Measurements from ENCODE around the gene GSTM5. TPM values are rescaled to one million over a fixed set of nuclear protein-coding genes. Genes with fewer than 3 reads are reported as not detected.

The GSTM5 gene
- total and polyA plus RNA-seq, 2 of the 8 experiments (the other 6 are each of a cell fraction or from before 2014, with no cell fraction given) = 0.24 to 0.89 TPM

DNA sequence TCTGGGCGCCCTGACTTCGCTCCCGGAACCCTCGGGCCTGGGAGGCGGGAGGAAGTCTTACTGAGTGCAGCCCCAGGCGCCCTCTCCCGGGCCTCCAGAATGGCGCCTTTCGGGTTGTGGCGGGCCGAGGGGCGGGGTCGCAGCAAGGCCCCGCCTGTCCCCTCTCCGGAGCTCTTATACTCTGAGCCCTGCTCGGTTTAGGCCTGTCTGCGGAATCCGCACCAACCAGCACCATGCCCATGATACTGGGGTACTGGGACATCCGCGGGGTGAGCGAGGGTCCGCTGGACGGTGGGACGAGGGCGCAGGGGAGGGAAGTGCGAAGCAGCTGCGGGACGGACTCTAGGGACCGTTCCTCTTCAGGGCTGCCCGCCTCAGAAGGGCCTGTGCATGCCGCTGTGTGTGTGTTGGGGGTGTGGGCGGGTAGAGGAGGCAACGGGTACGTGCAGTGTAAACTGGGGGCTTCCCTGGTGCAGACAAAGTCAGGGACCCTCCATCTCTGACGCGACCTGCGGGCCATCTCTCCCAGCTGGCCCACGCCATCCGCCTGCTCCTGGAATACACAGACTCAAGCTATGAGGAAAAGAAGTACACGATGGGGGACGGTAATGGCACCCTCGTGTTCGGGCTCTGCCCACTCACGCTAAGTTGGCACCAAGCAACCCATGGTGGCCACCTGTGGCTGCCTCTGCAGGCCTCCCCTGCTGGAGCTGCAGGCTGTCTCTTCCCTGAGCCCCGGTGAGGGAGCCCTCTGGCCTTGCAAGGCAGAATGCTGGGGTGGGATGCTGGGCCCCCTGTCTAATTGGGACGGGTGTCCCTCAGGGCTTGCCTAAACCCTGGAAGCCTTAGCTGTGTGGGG, 24.2 kb upstream of the GSTM5 start, which contains the start of gene GSTM1:
Gene GSTM1 (plus strand): TSS at position 177 of the 859 bp plus-strand sequence. CDS start 57 bp downstream, at position 234.
- H2BK5ac ChIP-seq (ENCODE audit: low read depth, low read length) = no peak within 1 kb of the TSS; the same call in 1 of the 2 replicates
- no peaks in the 10 kb centered on the region for H3K79me2 ChIP-seq (ENCODE audit: control insufficient read depth in 1 of 2, insufficient read depth in 2 of 2, low read length in 2 of 2)
- 25% methylated on average over 40 of the region's 46 CpGs; no CpG with 5 or more reads in 1 of the 2 experiments for WGBS, 2 experiments (ENCODE audit: extremely low coverage in 1 of 2, insufficient coverage in 1 of 2, insufficient read length in 1 of 2, insufficient replicate concordance in 2 of 2, low coverage in 1 of 2, low lambda C conversion rate in 2 of 2, missing lambda C conversion rate in 1 of 2)
- H3K4me3 ChIP-seq (ENCODE audit: extremely low read depth in 1 of 4, insufficient read depth in 2 of 4, low read depth in 3 of 4, low read length in 4 of 4) = peak within 1 kb of the TSS; percentile 45 to 62 (median 50)
- ChIA-PET CTCF (ENCODE audit: partially characterized antibody) (interaction anchor here (0.6 to 5.4 kb wide), 14 partner anchors 8 to 188 kb away, joined by 3 to 60 read pairs (median 4); partner anchors contain the start of gene GSTM4), POLR2A (ENCODE audit: partially characterized antibody) (interaction anchor here (0.8 to 1.6 kb wide), 8 partner anchors 17 to 301 kb away, joined by 3 to 5 read pairs (median 4); partner anchors contain the start of gene GSTM4)
- peak within 1 kb of the TSS; percentile 91 for H4K91ac ChIP-seq (replicated peaks; ENCODE audit: insufficient read length, low read length)
- no peaks in the 10 kb centered on the region for H3K36me3 ChIP-seq (ENCODE audit: control insufficient read depth in 2 of 4, insufficient read depth in 4 of 4, low read length in 3 of 4)
- H2AFZ ChIP-seq (ENCODE audit: low read length) = peak within 1 kb of the TSS; percentile 98; the same call in 1 of the 2 replicates
- H3K14ac ChIP-seq (ENCODE audit: insufficient read length) = no peak within 1 kb of the TSS
- H3K9me3 ChIP-seq (ENCODE audit: insufficient read depth in 2 of 2, low read depth in 1 of 2, low read length in 1 of 2) = 0 out of 4 replicates have a peak, but pooled peaks cover 0 to 2% of the 10 kb centered on the region in 2 experiments
- no peaks in the 10 kb centered on the region for H3K79me1 ChIP-seq (ENCODE audit: low read depth, low read length)
- H4K20me1 ChIP-seq (replicated peaks in 1 of 2; ENCODE audit: control insufficient read depth in 1 of 2, insufficient read depth in 2 of 2, low read length in 2 of 2) = no peaks in the 10 kb centered on the region
- H3K23me2 ChIP-seq (ENCODE audit: low read depth, low read length) = peaks cover 4% of the 10 kb centered on the region; the same call in 1 of the 2 replicates
- no peak within 1 kb of the TSS for H2BK20ac ChIP-seq (ENCODE audit: low read length)
- peaks cover 0 to 5% (median 3%) of the 10 kb centered on the region in 4 experiments; a peak in 3 of 7 replicates for H3K4me1 ChIP-seq (replicated peaks in 1 of 4; ENCODE audit: control insufficient read depth in 3 of 4, insufficient read depth in 4 of 4, low read length in 3 of 4)
- H3K27ac ChIP-seq (ENCODE audit: low read depth, low read length) = no peak within 1 kb of the TSS
- H3K56ac ChIP-seq (replicated peaks; ENCODE audit: insufficient read length, low read depth, low read length) = no peak within 1 kb of the TSS
- H3K27me3 ChIP-seq (replicated peaks in 1 of 4; ENCODE audit: control insufficient read depth in 3 of 4, extremely low read depth in 1 of 4, insufficient read depth in 3 of 4, low read length in 3 of 4) = no peaks in the 10 kb centered on the region
- peak within 1 kb of the TSS; percentile 96 for H4K8ac ChIP-seq (ENCODE audit: extremely low read depth, insufficient read depth, low read length)
- H2AK5ac ChIP-seq (ENCODE audit: low read depth, low read length) = no peak within 1 kb of the TSS
- H4K5ac ChIP-seq (ENCODE audit: insufficient read length, low read depth, low read length) = peak within 1 kb of the TSS; percentile 91
- FAIRE-seq (no peak), DNase-seq (ENCODE audit: low read depth in 1 of 2, low spot score in 2 of 2) (peak; percentile 49 to 89)
- no peak within 1 kb of the TSS for H3K23ac ChIP-seq (ENCODE audit: insufficient read length)
- H3K9ac ChIP-seq (replicated peaks in 1 of 4; ENCODE audit: extremely low read depth in 1 of 4, low read depth in 3 of 4, low read length in 3 of 4) = peak within 1 kb of the TSS in 3 of 4 experiments; percentile 69 to 74 (median 74); a peak in 6 of 7 replicates
- peak within 1 kb of the TSS; percentile 78 for H3K4ac ChIP-seq (replicated peaks; ENCODE audit: insufficient read length, low read depth, low read length)
- no peak within 1 kb of the TSS for H2BK120ac ChIP-seq (replicated peaks; ENCODE audit: low read depth, low read length)
- 0 out of 2 replicates have a peak within 1 kb of the TSS, but pooled peaks have one; percentile 95 for H2BK15ac ChIP-seq (ENCODE audit: low read length)
- H2BK12ac ChIP-seq (ENCODE audit: low read depth, low read length) = peak within 1 kb of the TSS; percentile 22; the same call in 1 of the 2 replicates
- peak within 1 kb of the TSS; percentile 63 to 90 for H3K4me2 ChIP-seq (ENCODE audit: insufficient read depth in 1 of 2, low read depth in 2 of 2, low read length in 2 of 2)
- peak within 1 kb of the TSS; percentile 99 for H3K18ac ChIP-seq (ENCODE audit: extremely low read depth, low read length)
- TF ChIP-seq, protein P1, sequence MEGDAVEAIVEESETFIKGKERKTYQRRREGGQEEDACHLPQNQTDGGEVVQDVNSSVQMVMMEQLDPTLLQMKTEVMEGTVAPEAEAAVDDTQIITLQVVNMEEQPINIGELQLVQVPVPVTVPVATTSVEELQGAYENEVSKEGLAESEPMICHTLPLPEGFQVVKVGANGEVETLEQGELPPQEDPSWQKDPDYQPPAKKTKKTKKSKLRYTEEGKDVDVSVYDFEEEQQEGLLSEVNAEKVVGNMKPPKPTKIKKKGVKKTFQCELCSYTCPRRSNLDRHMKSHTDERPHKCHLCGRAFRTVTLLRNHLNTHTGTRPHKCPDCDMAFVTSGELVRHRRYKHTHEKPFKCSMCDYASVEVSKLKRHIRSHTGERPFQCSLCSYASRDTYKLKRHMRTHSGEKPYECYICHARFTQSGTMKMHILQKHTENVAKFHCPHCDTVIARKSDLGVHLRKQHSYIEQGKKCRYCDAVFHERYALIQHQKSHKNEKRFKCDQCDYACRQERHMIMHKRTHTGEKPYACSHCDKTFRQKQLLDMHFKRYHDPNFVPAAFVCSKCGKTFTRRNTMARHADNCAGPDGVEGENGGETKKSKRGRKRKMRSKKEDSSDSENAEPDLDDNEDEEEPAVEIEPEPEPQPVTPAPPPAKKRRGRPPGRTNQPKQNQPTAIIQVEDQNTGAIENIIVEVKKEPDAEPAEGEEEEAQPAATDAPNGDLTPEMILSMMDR (IDR thresholded peaks at IDR 0.05; ENCODE audit: control extremely low read depth in 1 of 3, insufficient read depth in 1 of 3, low read depth in 1 of 3, low read length in 3 of 3) = peak in 2 of 3 experiments; percentile 29 to 56; a peak in 3 of 4 replicates
- no peak for TF ChIP-seq MAFK (IDR thresholded peaks at IDR 0.05; ENCODE audit: low read depth, low read length)
- TF ChIP-seq NRF1 (IDR thresholded peaks at IDR 0.05; ENCODE audit: low read depth, low read length) = no peak
- no peak for TF ChIP-seq EP300 (IDR thresholded peaks at IDR 0.05; ENCODE audit: borderline replicate concordance in 1 of 2, low read depth in 2 of 2, low read length in 2 of 2)
- no peak for TF ChIP-seq TAF7 (optimal IDR thresholded peaks at IDR 0.05; ENCODE audit: borderline replicate concordance, low read depth, low read length)
- TF ChIP-seq RNF2 (IDR thresholded peaks at IDR 0.05; ENCODE audit: borderline replicate concordance, low read depth, low read length, missing control alignments, poor library complexity, severe bottlenecking) = no peak
- no peak for TF ChIP-seq CEBPB (IDR thresholded peaks at IDR 0.05; ENCODE audit: low read depth, low read length)

Data from H1 (cell line).